CD8-positive, alpha-beta memory T cell (primary cell): ENCODE data around the gene DOP1A. TPM values are rescaled to one million over a fixed set of nuclear protein-coding genes. Genes with fewer than 3 reads are reported as not detected.
A peak's percentile ranks its signal among the peaks of the same experiment; 100 is the strongest.

Source experiments
- CTCF ChIA-PET: fragments of 350-600 bp; sonication (Branson Sonifier 250); formaldehyde crosslinking; loops from one replicate; lab custom pipeline; 2021; ENCODE audit warnings: antibody characterized with exemption; lab: Charles Lee
- POLR2A ChIA-PET: fragments of 350-600 bp; sonication (Branson Sonifier 250); formaldehyde crosslinking; loops from one replicate; lab custom pipeline; 2021; ENCODE audit warnings: antibody characterized with exemption; lab: Charles Lee
- DNase-seq, 5 donors: peaks; one replicate each; pipeline versions ENCODE4 v3.0.0 to v3.0.0-alpha.2; 2020 to 2022; ENCODE audit warnings: mixed read lengths in 1 of 5
- H3K27ac ChIP-seq: one replicate; pipeline ENCODE4 v1.7.0; 2013; ENCODE audit warnings: low read depth, mild to moderate bottlenecking, low read length, moderate library complexity
- H3K27me3 ChIP-seq: 2 replicates; pipeline ENCODE4 v1.7.0; 2013; ENCODE audit warnings: low read length, mild to moderate bottlenecking; ENCODE audit not compliant: insufficient read depth, poor library complexity, severe bottlenecking
- H3K36me3 ChIP-seq: 2 replicates; pipeline ENCODE4 v1.7.0; 2013; ENCODE audit warnings: mild to moderate bottlenecking, low read length, moderate library complexity; ENCODE audit not compliant: insufficient read depth
- H3K4me1 ChIP-seq: 2 replicates; pipeline ENCODE4 v1.7.0; 2013; ENCODE audit warnings: mild to moderate bottlenecking, low read length, moderate library complexity; ENCODE audit not compliant: insufficient read depth
- H3K4me3 ChIP-seq: 2 replicates; pipeline ENCODE4 v1.7.0; 2013; ENCODE audit warnings: mild to moderate bottlenecking, low read length
- H3K9me3 ChIP-seq: 2 replicates; pipeline ENCODE4 v1.7.0; 2013; ENCODE audit warnings: mild to moderate bottlenecking, low read length
- H3K27ac Mint-ChIP-seq, 8 donors: one replicate each; pipeline ENCODE4 v1.8.0; 2020 to 2021; ENCODE audit warnings: mixed read lengths in 8 of 8, mild to moderate bottlenecking in 6 of 8, inconsistent platforms in 3 of 8, moderate library complexity in 3 of 8
- H3K27me3 Mint-ChIP-seq, 2 donors: one replicate each; pipeline ENCODE4 v1.8.0; 2020 to 2021; ENCODE audit warnings: mixed read lengths in 2 of 2, mild to moderate bottlenecking in 1 of 2, moderate library complexity in 1 of 2
- H3K36me3 Mint-ChIP-seq, 3 donors: one replicate each; pipeline ENCODE4 v1.8.0; 2020 to 2021; ENCODE audit warnings: mixed read lengths in 3 of 3, inconsistent platforms in 1 of 3, mild to moderate bottlenecking in 1 of 3
- H3K4me1 Mint-ChIP-seq, 3 donors: one replicate each; pipeline ENCODE4 v1.8.0; 2020 to 2021; ENCODE audit warnings: mixed read lengths in 3 of 3, inconsistent platforms in 1 of 3, mild to moderate bottlenecking in 1 of 3
- H3K4me3 Mint-ChIP-seq, 7 donors: one replicate each; pipeline ENCODE4 v1.8.0; 2020 to 2021; ENCODE audit warnings: mixed read lengths in 7 of 7, mild to moderate bottlenecking in 6 of 7, moderate library complexity in 4 of 7, inconsistent platforms in 2 of 7
- H3K9me3 Mint-ChIP-seq, 5 donors: one replicate each; pipeline ENCODE4 v1.8.0; 2020 to 2022; ENCODE audit warnings: mixed read lengths in 5 of 5, mild to moderate bottlenecking in 3 of 5, moderate library complexity in 2 of 5, inconsistent platforms in 1 of 5
- polyA plus RNA-seq: library from polyadenylated mRNA; unstranded; fragments of 300-500 nt; fragmentation: Illumina TruSeq; gene quantifications from one replicate; pipeline ENCODE4 v1.2.3, GENCODE V29; 2021
- total RNA-seq, 2 experiments: library from RNA; stranded (reverse); gene quantifications; one replicate each; pipeline ENCODE4 v1.2.3, GENCODE V29; 2021

Gene DOP1A
- total and polyA plus RNA-seq, 3 experiments from 2014 or later = 4.7 to 9.7 (median 8.5) TPM

GRCh38 chr6:83198486-83199172, 131.2 kb downstream of the DOP1A start:
- no peak overlapping the region for H3K4me3 ChIP-seq
- H3K9me3 Mint-ChIP-seq = no peaks in the 10 kb centered on the region
- CTCF ChIA-PET = interaction anchor here (1.8 to 4.8 kb wide), 2 partner anchors 17 to 132 kb away, joined by 6 to 22 read pairs; partner anchors contain the start of genes DOP1A and UBE3D

GRCh38 chr6:83199173-83199862, 131.8 kb downstream of the DOP1A start:
- POLR2A ChIA-PET = no interaction called here
- CTCF ChIA-PET = interaction anchor here (4.8 kb wide), 1 partner anchor 133 kb away, joined by 22 read pairs; the partner anchor contains the start of genes DOP1A and UBE3D
- H3K9me3 Mint-ChIP-seq = no peaks in the 10 kb centered on the region
- H3K4me1 Mint-ChIP-seq = peaks cover 9 to 16% (median 9%) of the 10 kb centered on the region in 3 donors
- H3K4me3 Mint-ChIP-seq = peak overlapping the region in 1 of 7 donors; percentile 51
- Histone ChIP-seq H3K36me3 (no peaks in the 10 kb centered on the region), H3K9me3 (no peaks in the 10 kb centered on the region), H3K4me3 (no peak overlapping the region), H3K4me1 (peaks cover 3% of the 10 kb centered on the region), H3K27me3 (no peaks in the 10 kb centered on the region), H3K27ac (no peak overlapping the region)
- H3K36me3 Mint-ChIP-seq = peaks cover 0 to 6% (median 2%) of the 10 kb centered on the region in 3 donors
- H3K27me3 Mint-ChIP-seq = no peaks in the 10 kb centered on the region
- DNase-seq = no peak
- H3K27ac Mint-ChIP-seq = peak overlapping the region in 4 of 8 donors; percentile 29 to 41 (median 32)

More at GRCh38 chr6:83198486-83199172, 131.2 kb downstream of the DOP1A start:
- POLR2A ChIA-PET = no interaction called here
- peak overlapping the region in 3 of 8 donors; percentile 18 to 59 (median 41) for H3K27ac Mint-ChIP-seq
- H3K4me3 Mint-ChIP-seq = peak overlapping the region in 1 of 7 donors; percentile 51
- H3K4me1 Mint-ChIP-seq = peaks cover 14 to 21% (median 15%) of the 10 kb centered on the region in 3 donors
- H3K36me3 ChIP-seq = no peaks in the 10 kb centered on the region
- H3K9me3 ChIP-seq = no peaks in the 10 kb centered on the region
- DNase-seq = no peak
- H3K27me3 ChIP-seq = no peaks in the 10 kb centered on the region
- H3K27me3 Mint-ChIP-seq = no peaks in the 10 kb centered on the region
- no peak overlapping the region for H3K27ac ChIP-seq
- H3K36me3 Mint-ChIP-seq = peaks cover 0 to 7% (median 2%) of the 10 kb centered on the region in 3 donors
- peaks cover 7% of the 10 kb centered on the region for H3K4me1 ChIP-seq

GRCh38 chr6:83199863-83200225, 132.4 kb downstream of the DOP1A start:
- POLR2A ChIA-PET = no interaction called here
- Histone ChIP-seq H3K27me3 (no peaks in the 10 kb centered on the region), H3K27ac (no peak overlapping the region), H3K4me1 (no peaks in the 10 kb centered on the region), H3K36me3 (no peaks in the 10 kb centered on the region), H3K4me3 (no peak overlapping the region), H3K9me3 (no peaks in the 10 kb centered on the region)
- CTCF ChIA-PET = interaction anchor here (4.8 kb wide), 1 partner anchor 133 kb away, joined by 22 read pairs; the partner anchor contains the start of genes DOP1A and UBE3D
- no peak for DNase-seq
- Mint-ChIP-seq H3K9me3 (no peaks in the 10 kb centered on the region), H3K4me3 (peak overlapping the region in 1 of 7 donors; percentile 18), H3K4me1 (peaks cover 4 to 11% (median 4%) of the 10 kb centered on the region in 3 donors), H3K27ac (peak overlapping the region in 1 of 8 donors; percentile 35), H3K27me3 (no peaks in the 10 kb centered on the region), H3K36me3 (peaks cover 0 to 5% (median 2%) of the 10 kb centered on the region in 3 donors)

GRCh38 chr6:83202031-83202430, 134.6 kb downstream of the DOP1A start:
- H3K9me3 ChIP-seq = no peaks in the 10 kb centered on the region
- H3K27ac Mint-ChIP-seq = no peak overlapping the region
- H3K9me3 Mint-ChIP-seq = no peaks in the 10 kb centered on the region
- no peaks in the 10 kb centered on the region for H3K36me3 ChIP-seq
- H3K4me1 ChIP-seq = no peaks in the 10 kb centered on the region
- DNase-seq = no peak
- H3K4me3 ChIP-seq = no peak overlapping the region
- no peaks in the 10 kb centered on the region for H3K27me3 ChIP-seq
- ChIA-PET CTCF (no interaction called here), POLR2A (no interaction called here)
- H3K36me3 Mint-ChIP-seq = peaks cover 0 to 4% (median 1%) of the 10 kb centered on the region in 3 donors
- H3K27me3 Mint-ChIP-seq = peaks cover 0 to 10% of the 10 kb centered on the region in 2 donors
- no peak overlapping the region for H3K27ac ChIP-seq
- no peaks in the 10 kb centered on the region for H3K4me1 Mint-ChIP-seq
- no peak overlapping the region for H3K4me3 Mint-ChIP-seq

- no peak overlapping the region for H3K4me3 Mint-ChIP-seq
- H3K9me3 ChIP-seq = no peaks in the 10 kb centered on the region
- DNase-seq = peak in 4 of 5 donors; percentile 22 to 68 (median 40)
- peak overlapping the region in 1 of 8 donors; percentile 47 for H3K27ac Mint-ChIP-seq
- POLR2A ChIA-PET = interaction anchor here (0.9 kb wide), 1 partner anchor 148 kb away, joined by 3 read pairs; the partner anchor contains the start of gene DOP1A
- H3K36me3 Mint-ChIP-seq = no peaks in the 10 kb centered on the region
- CTCF ChIA-PET = interaction anchor here (0.6 to 6.7 kb wide), 11 partner anchors 9 to 300 kb away, joined by 3 to 88 read pairs (median 3); partner anchors contain the start of genes DOP1A and UBE3D
- no peaks in the 10 kb centered on the region for H3K4me1 ChIP-seq
- H3K36me3 ChIP-seq = no peaks in the 10 kb centered on the region
- no peaks in the 10 kb centered on the region for H3K9me3 Mint-ChIP-seq
- no peaks in the 10 kb centered on the region for H3K4me1 Mint-ChIP-seq
- H3K4me3 ChIP-seq = no peak overlapping the region
- H3K27me3 Mint-ChIP-seq = peaks cover 8 to 16% of the 10 kb centered on the region in 2 donors
- no peak overlapping the region for H3K27ac ChIP-seq
- H3K27me3 ChIP-seq = peaks cover 6% of the 10 kb centered on the region
Observed at GRCh38 chr6:83215131-83216047, 147.9 kb downstream of the DOP1A start.

GRCh38 chr6:83216806-83217205, 149.3 kb downstream of the DOP1A start:
- Histone ChIP-seq H3K36me3 (no peaks in the 10 kb centered on the region), H3K4me1 (no peaks in the 10 kb centered on the region), H3K27me3 (no peaks in the 10 kb centered on the region), H3K4me3 (no peak overlapping the region), H3K27ac (no peak overlapping the region), H3K9me3 (no peaks in the 10 kb centered on the region)
- no peaks in the 10 kb centered on the region for H3K9me3 Mint-ChIP-seq
- H3K4me3 Mint-ChIP-seq = no peak overlapping the region
- peaks cover 0 to 2% (median 0%) of the 10 kb centered on the region in 3 donors for H3K4me1 Mint-ChIP-seq
- peak overlapping the region in 1 of 8 donors; percentile 11 for H3K27ac Mint-ChIP-seq
- ChIA-PET CTCF (interaction anchor here (1.1 to 6.7 kb wide), 4 partner anchors 19 to 945 kb away, joined by 3 to 88 read pairs (median 5); partner anchors contain the start of genes DOP1A and UBE3D), POLR2A (interaction anchor here (0.6 kb wide), 1 partner anchor 945 kb away, joined by 5 read pairs; no protein-coding TSS in a partner anchor)
- H3K27me3 Mint-ChIP-seq = peaks cover 4 to 8% of the 10 kb centered on the region in 2 donors
- H3K36me3 Mint-ChIP-seq = no peaks in the 10 kb centered on the region
- no peak for DNase-seq
